ENCODE measurements around the gene CAP1.
A peak's percentile ranks its signal among the peaks of the same experiment; 100 is the strongest.

Gene CAP1

DNA sequence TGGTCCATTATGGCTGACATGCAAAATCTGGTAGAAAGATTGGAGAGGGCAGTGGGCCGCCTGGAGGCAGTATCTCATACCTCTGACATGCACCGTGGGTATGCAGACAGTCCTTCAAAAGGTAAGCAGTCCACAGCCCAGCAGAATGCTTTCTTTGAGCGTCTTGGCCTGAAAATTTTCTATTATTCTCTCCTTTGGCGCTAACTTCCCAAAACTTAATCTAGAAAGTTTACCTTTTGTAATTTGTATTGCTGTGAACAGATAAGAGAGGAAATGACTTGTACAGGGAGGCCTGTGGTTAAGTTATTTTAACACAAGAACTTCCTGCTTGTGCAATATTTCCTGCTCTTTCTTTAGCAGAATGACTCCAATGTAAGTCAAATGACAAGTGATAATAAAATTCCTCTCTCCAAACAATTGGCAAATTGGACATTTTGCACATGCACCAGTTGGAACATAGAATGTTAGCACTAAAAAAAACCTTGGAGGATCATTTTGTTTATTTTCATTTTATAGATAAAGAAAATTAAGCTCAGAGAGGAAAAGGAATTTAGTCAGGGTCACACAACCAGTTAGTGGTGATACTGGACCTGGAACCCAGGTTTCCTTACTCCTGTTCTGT, 18.9 kb downstream of the CAP1 start:
- Histone ChIP-seq H3K36me3 (ENCODE audit: insufficient read depth, low read length) (peaks cover 51% of the 10 kb centered on the region), H3K4me2 (ENCODE audit: low read depth, low read length, poor library complexity, severe bottlenecking) (peak overlapping the region; percentile 71), H3K9me3 (ENCODE audit: insufficient read depth, low read depth, low read length) (no peaks in the 10 kb centered on the region), H3K9me2 (replicated peaks; ENCODE audit: low read depth, low read length) (no peaks in the 10 kb centered on the region), H4K20me1 (ENCODE audit: insufficient read depth, low read length, poor library complexity, severe bottlenecking) (peaks cover 52% of the 10 kb centered on the region), H3K27me3 (ENCODE audit: insufficient read depth, low read length, poor library complexity, severe bottlenecking) (no peaks in the 10 kb centered on the region), H3K79me2 (ENCODE audit: insufficient read depth, low read length) (peaks cover 59% of the 10 kb centered on the region), H2AFZ (ENCODE audit: low read length) (no peak overlapping the region), H3K9ac (ENCODE audit: low read depth, low read length, poor library complexity, severe bottlenecking) (peak overlapping the region; percentile 17), H3K4me3 (ENCODE audit: low read length, poor library complexity, severe bottlenecking) (peak overlapping the region; percentile 47), H3K4me1 (ENCODE audit: insufficient read depth, low read length, poor library complexity, severe bottlenecking) (peaks cover 34% of the 10 kb centered on the region), H3F3A (ENCODE audit: low read depth) (peaks cover 17% of the 10 kb centered on the region)
- TF ChIP-seq CTCF (conservative IDR thresholded peaks at IDR 0.05; ENCODE audit: low read length) (peak; percentile 42), EZH2phosphoT487 (IDR thresholded peaks at IDR 0.05; ENCODE audit: borderline replicate concordance) (0 out of 2 replicates have a peak, but pooled peaks have one; percentile 32)

- Histone ChIP-seq H3K4me3 (ENCODE audit: low read length, poor library complexity, severe bottlenecking) (peak overlapping the region; percentile 47), H3K27me3 (ENCODE audit: insufficient read depth, low read length, poor library complexity, severe bottlenecking) (no peaks in the 10 kb centered on the region), H3K9me3 (ENCODE audit: insufficient read depth, low read depth, low read length) (no peaks in the 10 kb centered on the region), H3K79me2 (ENCODE audit: insufficient read depth, low read length) (peaks cover 53% of the 10 kb centered on the region), H3K9me2 (replicated peaks; ENCODE audit: low read depth, low read length) (no peaks in the 10 kb centered on the region), H3F3A (ENCODE audit: low read depth) (peaks cover 17% of the 10 kb centered on the region), H3K9ac (ENCODE audit: low read depth, low read length, poor library complexity, severe bottlenecking) (peak overlapping the region; percentile 17), H3K4me1 (ENCODE audit: insufficient read depth, low read length, poor library complexity, severe bottlenecking) (peaks cover 34% of the 10 kb centered on the region), H3K4me2 (ENCODE audit: low read depth, low read length, poor library complexity, severe bottlenecking) (peak overlapping the region; percentile 71), H4K20me1 (ENCODE audit: insufficient read depth, low read length, poor library complexity, severe bottlenecking) (peaks cover 45% of the 10 kb centered on the region), H3K36me3 (ENCODE audit: insufficient read depth, low read length) (peaks cover 58% of the 10 kb centered on the region), H2AFZ (ENCODE audit: low read length) (no peak overlapping the region)
- no peak for TF ChIP-seq EZH2phosphoT487 (IDR thresholded peaks at IDR 0.05; ENCODE audit: borderline replicate concordance)
- TF ChIP-seq CTCF (conservative IDR thresholded peaks at IDR 0.05; ENCODE audit: low read length), result no peak
These were observed 19.6 kb downstream of the CAP1 start for GRCh38 chr1:40059960-40060750.

DNA sequence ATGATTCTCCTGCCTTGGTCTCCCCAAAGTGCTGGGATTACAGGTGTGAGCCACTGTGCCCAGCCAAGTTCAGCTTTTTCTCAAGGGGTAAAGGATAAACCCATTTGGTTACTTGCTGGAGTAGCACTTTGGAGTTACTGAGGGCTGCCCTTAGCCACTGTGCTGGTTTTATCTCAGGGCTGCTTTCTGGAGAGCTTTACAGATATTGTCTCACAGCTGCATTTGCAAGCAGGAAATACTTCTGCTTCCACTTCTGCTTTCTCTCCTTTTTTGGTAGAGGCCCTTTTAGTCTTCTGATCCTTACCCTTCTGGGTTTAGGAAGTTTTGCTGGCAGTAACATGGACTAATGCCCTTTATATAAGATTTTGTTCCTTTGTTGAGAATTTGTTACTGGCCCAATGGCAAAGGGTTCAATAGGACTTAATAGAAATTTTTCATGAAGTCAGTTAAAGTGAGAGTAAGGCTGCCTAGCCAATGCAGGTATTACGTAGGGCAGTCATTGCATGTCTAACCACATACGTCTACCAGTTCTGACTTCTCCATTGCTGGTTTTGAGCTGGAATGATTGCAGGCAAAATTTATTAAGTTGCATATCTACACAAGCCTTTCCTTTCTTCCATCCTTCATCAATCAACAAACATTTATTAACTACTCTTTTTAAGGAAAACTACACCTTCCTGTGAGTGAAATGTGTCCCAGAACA, 24.4 kb downstream of the CAP1 start:
- Histone ChIP-seq H3K4me2 (ENCODE audit: low read depth, low read length, poor library complexity, severe bottlenecking) (no peak overlapping the region), H3K9me3 (ENCODE audit: insufficient read depth, low read depth, low read length) (no peaks in the 10 kb centered on the region), H3K4me1 (ENCODE audit: insufficient read depth, low read length, poor library complexity, severe bottlenecking) (peaks cover 7% of the 10 kb centered on the region), H3K9ac (ENCODE audit: low read depth, low read length, poor library complexity, severe bottlenecking) (no peak overlapping the region), H4K20me1 (ENCODE audit: insufficient read depth, low read length, poor library complexity, severe bottlenecking) (peaks cover 4% of the 10 kb centered on the region), H3K27me3 (ENCODE audit: insufficient read depth, low read length, poor library complexity, severe bottlenecking) (no peaks in the 10 kb centered on the region), H3F3A (ENCODE audit: low read depth) (no peaks in the 10 kb centered on the region), H3K36me3 (ENCODE audit: insufficient read depth, low read length) (peaks cover 96% of the 10 kb centered on the region), H3K4me3 (ENCODE audit: low read length, poor library complexity, severe bottlenecking) (no peak overlapping the region), H3K79me2 (ENCODE audit: insufficient read depth, low read length) (0 out of 2 replicates have a peak, but pooled peaks cover 15% of the 10 kb centered on the region), H3K9me2 (replicated peaks; ENCODE audit: low read depth, low read length) (no peaks in the 10 kb centered on the region), H2AFZ (ENCODE audit: low read length) (no peak overlapping the region)
- no peak for TF ChIP-seq CTCF (conservative IDR thresholded peaks at IDR 0.05; ENCODE audit: low read length)
